Cardiac muscle cell (in vitro differentiated cells and primary cell): ENCODE data around the gene ATP8B1. TPM values are rescaled to one million over a fixed set of nuclear protein-coding genes. Genes with fewer than 3 reads are reported as not detected.

ENCODE experiments used
- DNase-seq, 2 donors: peaks; one replicate each; pipeline versions ENCODE4 v3.0.0 to v3.0.0-alpha.2; 2010 to 2017; ENCODE audit warnings: low read depth in 1 of 2, low spot score in 1 of 2
- H3K27ac ChIP-seq: fragments of 200-600 bp; sonication (generic); 2 replicates; pipeline ENCODE4 v1.5.1; 2016
- H3K27me3 ChIP-seq: fragments of 200-600 bp; sonication (generic); 2 replicates; pipeline ENCODE4 v1.6.0; 2016; ENCODE audit warnings: control low read depth
- H3K36me3 ChIP-seq: fragments of 200-600 bp; sonication (generic); 2 replicates; pipeline ENCODE4 v1.5.1; 2016; ENCODE audit warnings: control low read depth
- H3K4me1 ChIP-seq: fragments of 200-600 bp; sonication (generic); 2 replicates; pipeline ENCODE4 v1.8.1; 2017; ENCODE audit warnings: low read depth, mild to moderate bottlenecking, mixed run types
- H3K4me3 ChIP-seq: fragments of 200-600 bp; sonication (generic); 2 replicates; pipeline ENCODE4 v1.5.1; 2016; ENCODE audit warnings: mild to moderate bottlenecking
- H3K9me3 ChIP-seq: fragments of 200-600 bp; sonication (generic); 2 replicates; pipeline ENCODE4 v1.5.1; 2017; ENCODE audit warnings: low read depth, mild to moderate bottlenecking, control low read depth
- CTCF ChIP-seq: IDR thresholded peaks from 2 replicates; pipeline ENCODE4 v1.5.1; 2012; ENCODE audit warnings: low read depth, mild to moderate bottlenecking, low read length
- polyA plus RNA-seq: library from polyadenylated mRNA; unstranded; fragments of >200 nt; fragmentation: Nextera tagmentation; extraction: Ambion mirVana; gene quantifications from 2 replicates; pipeline ENCODE4 v1.2.1, GENCODE V29; 2016
- total RNA-seq: library from RNA; depleted of rRNA; stranded (reverse); fragments of >200 nt; gene quantifications from 2 replicates; pipeline ENCODE4 v1.2.3, GENCODE V29; 2016

ATP8B1 gene
- total and polyA plus RNA-seq, 2 experiments from 2014 or later: 0.17 to 0.21 TPM

GRCh38 chr18:57664568-57665165 lies 138.4 kb downstream of the ATP8B1 start:
- no peak for TF ChIP-seq CTCF
- no peaks in the 10 kb centered on the region for H3K36me3 ChIP-seq
- DNase-seq: peak in 1 of 2 donors; percentile 6

DNA sequence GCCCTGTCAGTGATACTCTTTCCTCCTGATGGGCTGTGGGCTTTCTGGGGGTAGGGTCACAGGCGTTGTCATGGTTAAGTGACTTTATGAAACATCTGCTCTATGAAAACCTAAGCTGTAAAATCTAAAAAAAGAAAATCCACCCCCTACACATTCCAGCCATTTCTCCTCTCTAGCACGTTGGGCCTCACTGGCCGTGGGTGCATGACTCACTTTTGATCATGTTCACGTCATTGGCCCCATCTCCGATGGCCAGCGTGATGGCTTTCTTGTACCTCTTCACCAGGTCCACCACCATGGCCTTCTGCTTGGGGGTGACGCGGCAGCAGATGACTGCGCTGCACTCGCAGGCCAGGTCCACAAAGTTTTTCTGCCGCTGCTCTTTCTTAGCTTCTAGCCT lies 142.2 kb downstream of the ATP8B1 start:
- H3K4me3 ChIP-seq: no peak overlapping the region
- H3K4me1 ChIP-seq: peaks cover 13% of the 10 kb centered on the region
- no peak for TF ChIP-seq CTCF
- H3K27me3 ChIP-seq: no peaks in the 10 kb centered on the region
- no peaks in the 10 kb centered on the region for H3K9me3 ChIP-seq
- no peak overlapping the region for H3K27ac ChIP-seq
- H3K36me3 ChIP-seq: no peaks in the 10 kb centered on the region
- DNase-seq: peak in 1 of 2 donors; percentile 65

More at GRCh38 chr18:57664568-57665165, 138.4 kb downstream of the ATP8B1 start:
- H3K9me3 ChIP-seq: no peaks in the 10 kb centered on the region
- no peak overlapping the region for H3K4me3 ChIP-seq
- no peaks in the 10 kb centered on the region for H3K27me3 ChIP-seq
- H3K27ac ChIP-seq: no peak overlapping the region
- peaks cover 17% of the 10 kb centered on the region for H3K4me1 ChIP-seq

DNA sequence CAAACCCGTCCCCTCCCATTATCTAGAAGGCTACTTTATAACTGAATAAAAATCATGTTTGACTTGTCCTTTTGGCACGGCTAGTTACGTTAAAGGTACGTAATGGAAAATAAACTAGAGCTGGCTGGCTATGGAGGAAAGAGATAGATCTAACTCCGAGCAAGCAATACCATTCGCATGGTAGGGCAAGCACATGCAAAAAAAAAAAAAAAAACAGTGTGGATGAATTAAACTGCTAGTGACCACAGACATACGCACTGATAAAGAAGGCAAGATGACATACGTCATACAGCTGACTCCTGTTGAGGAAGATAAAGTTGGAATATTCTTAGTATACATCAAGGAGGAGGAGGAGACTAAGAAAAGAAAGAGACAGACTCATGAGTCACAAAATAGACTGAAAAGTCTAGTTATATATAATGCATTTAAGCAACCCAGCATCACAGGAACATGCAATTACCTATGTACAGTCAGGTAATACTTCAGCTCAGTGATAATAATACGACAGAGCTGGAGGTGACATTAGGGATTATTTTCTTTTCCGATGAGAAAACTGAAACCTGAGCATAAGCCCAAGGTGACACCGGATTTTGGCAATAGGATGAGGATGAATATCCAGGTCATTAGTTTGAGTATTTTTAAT lies 143.5 kb downstream of the ATP8B1 start:
- Histone ChIP-seq H3K4me1 (no peaks in the 10 kb centered on the region), H3K27ac (no peak overlapping the region), H3K9me3 (no peaks in the 10 kb centered on the region), H3K36me3 (no peaks in the 10 kb centered on the region), H3K4me3 (no peak overlapping the region), H3K27me3 (no peaks in the 10 kb centered on the region)
- DNase-seq: peak in 1 of 2 donors; percentile 76
- no peak for TF ChIP-seq CTCF

- Histone ChIP-seq H3K36me3 (no peaks in the 10 kb centered on the region), H3K27me3 (no peaks in the 10 kb centered on the region), H3K4me1 (no peaks in the 10 kb centered on the region), H3K27ac (no peak overlapping the region), H3K9me3 (no peaks in the 10 kb centered on the region), H3K4me3 (no peak overlapping the region)
- DNase-seq: no peak
- TF ChIP-seq CTCF: no peak
These were observed 145.6 kb downstream of the ATP8B1 start for GRCh38 chr18:57657542-57657941.

DNA sequence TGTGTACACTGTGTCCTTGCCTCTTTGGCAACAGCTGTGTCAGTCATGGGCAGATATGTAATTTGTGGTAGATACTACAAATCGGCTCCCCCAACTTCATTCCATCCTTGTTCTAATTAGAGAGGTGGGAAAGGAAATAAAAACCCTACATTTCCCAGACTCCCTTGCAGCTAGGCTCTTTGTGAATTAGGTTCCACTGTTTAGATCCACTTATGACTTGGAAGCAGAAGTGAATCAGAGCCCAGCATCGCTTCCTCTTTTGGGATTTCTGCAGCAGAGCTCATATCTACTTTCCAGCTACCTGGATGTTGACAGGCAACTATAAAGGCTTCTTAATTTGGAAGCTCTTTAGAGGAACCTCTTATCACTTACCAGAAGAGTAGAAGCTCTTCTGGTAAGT lies 147.4 kb downstream of the ATP8B1 start:
- H3K4me3 ChIP-seq: no peak overlapping the region
- no peaks in the 10 kb centered on the region for H3K4me1 ChIP-seq
- no peak for DNase-seq
- no peaks in the 10 kb centered on the region for H3K27me3 ChIP-seq
- H3K27ac ChIP-seq: no peak overlapping the region
- no peak for TF ChIP-seq CTCF
- no peaks in the 10 kb centered on the region for H3K9me3 ChIP-seq
- H3K36me3 ChIP-seq: no peaks in the 10 kb centered on the region
